Endothelial cell (in vitro differentiated cells): ENCODE results near the gene SPAG9. TPM values are rescaled to one million over a fixed set of nuclear protein-coding genes. Genes with fewer than 3 reads are reported as not detected.
A peak's percentile ranks its signal among the peaks of the same experiment; 100 is the strongest.

Experiments
- DNase-seq: peaks from one replicate; pipeline ENCODE4 v3.0.0; 2021; ENCODE audit warnings: low spot score
- H3K27ac Mint-ChIP-seq: one replicate; pipeline ENCODE4 v1.8.0; 2021; ENCODE audit warnings: mixed read lengths, inconsistent platforms; ENCODE audit not compliant: unreplicated experiment
- H3K27me3 Mint-ChIP-seq: one replicate; pipeline ENCODE4 v1.8.0; 2021; ENCODE audit warnings: mild to moderate bottlenecking, moderate library complexity, mixed read lengths, inconsistent platforms; ENCODE audit not compliant: unreplicated experiment
- H3K36me3 Mint-ChIP-seq: one replicate; pipeline ENCODE4 v1.8.0; 2021; ENCODE audit warnings: mild to moderate bottlenecking, low read depth, mixed read lengths, inconsistent platforms; ENCODE audit not compliant: unreplicated experiment
- H3K4me1 Mint-ChIP-seq: one replicate; pipeline ENCODE4 v1.8.0; 2021; ENCODE audit warnings: mild to moderate bottlenecking, mixed read lengths, inconsistent platforms; ENCODE audit not compliant: unreplicated experiment
- H3K4me3 Mint-ChIP-seq: one replicate; pipeline ENCODE4 v1.8.0; 2021; ENCODE audit warnings: mild to moderate bottlenecking, mixed read lengths, inconsistent platforms; ENCODE audit not compliant: unreplicated experiment
- H3K9me3 Mint-ChIP-seq: one replicate; pipeline ENCODE4 v1.8.0; 2021; ENCODE audit warnings: mixed read lengths, inconsistent platforms; ENCODE audit not compliant: unreplicated experiment
- total RNA-seq: library from RNA; stranded (reverse); fragmentation: NEBNext Ultra II Directional; extraction: Animal tissue kit (Norgen Biotek cat#: 25700); gene quantifications from one replicate; pipeline ENCODE4 v1.2.1, GENCODE V29; 2021; ENCODE audit not compliant: unreplicated experiment
- TF ChIP-seq, protein P1 (sequence below): fragments of 200-600 bp; sonication (generic); IDR thresholded peaks from one replicate; pipeline ENCODE4 v1.5.0; 2021; ENCODE audit warnings: antibody characterized with exemption; ENCODE audit not compliant: unreplicated experiment

Gene SPAG9
- total RNA-seq, 1 donor from 2014 or later, result 107 TPM

DNA sequence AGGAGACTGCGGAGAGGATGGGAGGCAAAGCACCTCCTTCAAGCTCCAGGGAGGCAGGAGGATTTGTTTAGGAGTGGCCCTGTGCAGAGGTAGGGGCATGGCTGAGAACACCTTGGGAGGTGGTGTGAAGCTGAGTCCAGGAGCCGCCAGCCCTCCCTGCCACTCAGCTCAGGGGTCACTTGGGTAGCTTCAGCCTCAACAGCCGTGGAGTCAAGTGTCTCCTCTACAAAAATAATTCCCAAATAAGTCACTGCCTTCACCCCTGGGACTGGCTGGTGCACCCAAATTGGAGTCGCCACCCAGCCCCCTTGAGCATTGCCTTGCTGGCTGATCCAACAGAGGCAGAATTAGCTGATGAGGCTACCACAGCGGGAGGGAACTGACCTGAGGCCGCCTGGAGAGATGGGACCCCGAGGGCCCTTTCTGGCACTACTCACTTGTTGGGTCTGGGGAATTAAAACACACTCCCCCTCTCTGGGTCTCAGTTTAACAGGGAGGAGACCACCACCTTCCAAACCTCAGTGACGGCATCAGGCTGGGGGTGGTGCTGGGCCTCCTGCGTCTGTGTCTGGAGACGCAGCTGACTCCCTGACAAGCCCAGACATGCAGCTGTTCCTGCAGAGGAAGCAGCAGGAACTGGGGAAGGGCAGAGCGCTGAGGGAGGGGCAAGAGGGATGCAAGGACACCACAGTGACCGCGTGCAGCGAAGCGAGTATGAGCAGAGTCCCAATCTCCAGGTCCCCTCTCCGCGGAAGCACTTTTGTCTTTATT, 166.7 kb downstream of the SPAG9 start:
- peak; percentile 44 for DNase-seq
- Mint-ChIP-seq H3K9me3 (no peaks in the 10 kb centered on the region), H3K27ac (peak overlapping the region; percentile 57), H3K27me3 (peaks cover under 1% of the 10 kb centered on the region), H3K36me3 (peaks cover 5% of the 10 kb centered on the region), H3K4me1 (peaks cover 32% of the 10 kb centered on the region), H3K4me3 (no peak overlapping the region)
- TF ChIP-seq, protein P1, sequence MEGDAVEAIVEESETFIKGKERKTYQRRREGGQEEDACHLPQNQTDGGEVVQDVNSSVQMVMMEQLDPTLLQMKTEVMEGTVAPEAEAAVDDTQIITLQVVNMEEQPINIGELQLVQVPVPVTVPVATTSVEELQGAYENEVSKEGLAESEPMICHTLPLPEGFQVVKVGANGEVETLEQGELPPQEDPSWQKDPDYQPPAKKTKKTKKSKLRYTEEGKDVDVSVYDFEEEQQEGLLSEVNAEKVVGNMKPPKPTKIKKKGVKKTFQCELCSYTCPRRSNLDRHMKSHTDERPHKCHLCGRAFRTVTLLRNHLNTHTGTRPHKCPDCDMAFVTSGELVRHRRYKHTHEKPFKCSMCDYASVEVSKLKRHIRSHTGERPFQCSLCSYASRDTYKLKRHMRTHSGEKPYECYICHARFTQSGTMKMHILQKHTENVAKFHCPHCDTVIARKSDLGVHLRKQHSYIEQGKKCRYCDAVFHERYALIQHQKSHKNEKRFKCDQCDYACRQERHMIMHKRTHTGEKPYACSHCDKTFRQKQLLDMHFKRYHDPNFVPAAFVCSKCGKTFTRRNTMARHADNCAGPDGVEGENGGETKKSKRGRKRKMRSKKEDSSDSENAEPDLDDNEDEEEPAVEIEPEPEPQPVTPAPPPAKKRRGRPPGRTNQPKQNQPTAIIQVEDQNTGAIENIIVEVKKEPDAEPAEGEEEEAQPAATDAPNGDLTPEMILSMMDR, result no peak

DNA sequence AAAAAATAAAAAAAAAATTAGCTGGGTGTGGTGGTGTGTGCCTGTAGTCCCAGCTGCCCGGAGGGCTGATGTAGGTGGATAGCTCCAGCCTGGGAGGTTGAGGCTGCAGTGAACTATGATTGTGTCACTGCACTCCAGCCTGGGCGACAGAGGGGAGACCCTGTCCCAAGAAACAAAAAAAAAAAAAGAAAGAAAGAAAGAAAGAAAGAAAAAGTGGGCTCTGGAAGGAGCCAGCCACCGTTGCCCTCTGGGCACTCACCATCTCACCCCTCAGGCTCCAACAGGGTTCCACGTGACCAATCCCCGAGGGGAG, 167.2 kb downstream of the SPAG9 start:
- Mint-ChIP-seq H3K27me3 (peaks cover 6% of the 10 kb centered on the region), H3K27ac (peak overlapping the region; percentile 57), H3K9me3 (no peaks in the 10 kb centered on the region), H3K4me3 (no peak overlapping the region), H3K4me1 (peaks cover 37% of the 10 kb centered on the region), H3K36me3 (peaks cover under 1% of the 10 kb centered on the region)
- no peak for DNase-seq
- TF ChIP-seq, protein P1, result no peak

DNA sequence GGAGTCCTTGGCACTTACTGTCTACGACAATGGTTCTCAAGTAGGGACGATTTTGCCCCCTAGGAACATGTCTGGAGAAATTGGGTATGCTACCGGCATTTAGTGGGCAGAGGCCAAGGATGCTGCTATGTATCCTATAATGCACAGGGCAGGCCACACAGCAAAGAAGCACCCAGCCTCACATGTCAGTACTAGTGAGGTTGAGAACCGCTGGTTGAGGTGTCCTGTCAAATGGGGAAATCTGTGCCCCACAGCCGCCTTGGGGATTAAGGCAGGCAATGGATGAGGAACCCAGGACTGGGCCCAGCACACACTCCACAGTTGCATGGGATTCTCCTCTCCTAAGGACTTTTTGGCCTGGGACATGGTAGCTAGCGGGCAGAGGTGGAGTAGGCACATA, 167.8 kb downstream of the SPAG9 start:
- Mint-ChIP-seq H3K36me3 (no peaks in the 10 kb centered on the region), H3K4me3 (no peak overlapping the region), H3K27me3 (peaks cover 7% of the 10 kb centered on the region), H3K4me1 (peaks cover 42% of the 10 kb centered on the region), H3K9me3 (no peaks in the 10 kb centered on the region), H3K27ac (peak overlapping the region; percentile 30)
- no peak for DNase-seq
- TF ChIP-seq, protein P1, result no peak

DNA sequence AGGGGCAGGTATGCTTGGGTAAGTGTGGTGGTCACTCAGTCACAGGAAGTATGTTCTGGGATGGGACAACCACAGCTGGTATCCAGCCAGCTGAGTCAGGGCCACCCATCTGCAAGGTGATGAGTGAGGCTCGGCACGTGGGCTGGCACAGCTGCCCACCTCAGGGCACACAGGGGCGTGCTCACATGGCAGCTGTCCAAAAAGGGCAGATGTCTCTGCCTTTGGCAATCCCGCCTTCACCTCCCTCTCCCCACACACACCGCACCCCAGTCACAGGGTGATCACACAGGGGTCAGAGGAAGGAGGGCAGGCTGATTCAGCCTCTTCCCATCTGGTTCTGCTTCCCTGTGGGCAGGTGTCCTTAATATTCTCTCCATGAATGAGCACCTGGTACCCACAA, 168.7 kb downstream of the SPAG9 start:
- Mint-ChIP-seq H3K4me3 (no peak overlapping the region), H3K27me3 (peaks cover 7% of the 10 kb centered on the region), H3K36me3 (no peaks in the 10 kb centered on the region), H3K9me3 (no peaks in the 10 kb centered on the region), H3K27ac (no peak overlapping the region), H3K4me1 (peaks cover 43% of the 10 kb centered on the region)
- TF ChIP-seq, protein P1, result no peak
- DNase-seq, result no peak

DNA sequence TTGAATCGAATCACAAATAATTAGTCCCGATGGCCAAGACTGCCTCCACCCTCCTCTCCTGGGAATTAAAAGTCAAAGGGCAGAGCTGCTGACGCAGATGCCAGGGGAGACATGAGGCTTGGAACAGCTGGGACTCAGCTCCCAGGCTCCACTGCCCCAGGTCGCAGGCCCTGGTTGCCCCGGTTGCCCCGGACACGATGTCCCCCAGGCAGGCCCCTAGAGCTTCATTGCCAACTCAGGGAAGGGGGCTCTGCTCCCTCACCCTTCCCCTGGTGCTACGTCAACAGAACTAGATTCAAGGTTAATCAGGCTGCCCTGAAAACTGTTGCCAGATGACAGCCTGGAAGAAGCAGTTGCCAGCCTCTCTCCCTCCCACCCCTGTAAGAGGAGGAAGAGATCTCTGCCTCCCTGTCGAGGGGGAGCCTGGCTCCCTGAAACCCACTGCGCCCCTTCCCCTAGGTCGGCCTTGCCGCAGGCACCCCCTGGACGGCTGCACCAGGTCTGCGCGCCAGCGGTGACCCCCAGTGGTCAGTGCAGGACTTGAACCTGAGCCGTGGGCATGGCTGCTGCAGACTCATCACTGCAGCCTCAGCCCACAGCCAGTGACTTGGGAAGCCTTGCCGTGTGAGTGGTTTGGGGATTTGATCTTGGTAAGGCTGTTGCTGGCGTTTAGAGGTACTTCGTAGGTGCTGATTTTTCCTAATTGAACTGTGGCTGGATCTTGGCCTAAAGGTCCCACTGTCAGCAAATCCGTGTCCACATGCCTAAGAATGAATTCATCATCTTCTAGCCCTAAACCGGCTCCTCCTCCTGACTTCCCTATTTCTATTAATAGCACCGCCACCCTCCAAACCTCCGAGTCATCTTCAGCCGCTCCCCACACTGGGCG, 170.4 kb downstream of the SPAG9 start:
- Mint-ChIP-seq H3K4me3 (no peak overlapping the region), H3K27ac (peak overlapping the region; percentile 13), H3K36me3 (no peaks in the 10 kb centered on the region), H3K4me1 (peaks cover 40% of the 10 kb centered on the region), H3K27me3 (peaks cover 12% of the 10 kb centered on the region), H3K9me3 (no peaks in the 10 kb centered on the region)
- peak; percentile 62 for DNase-seq
- TF ChIP-seq, protein P1, result peak; percentile 67
